Esophagus squamous epithelium (tissue), 5 donors: ENCODE results near the gene BBS12. TPM values are rescaled to one million over a fixed set of nuclear protein-coding genes. Genes with fewer than 3 reads are reported as not detected.

ENCODE experiments used
- DNase-seq: peaks from one replicate; lab custom pipeline; 2025; lab: John Stamatoyannopoulos, UW
- H3K27ac ChIP-seq, 4 donors: fragments of 200-600 bp; sonication (generic); one replicate each; pipeline ENCODE4 v1.5.1; 2016 to 2019; ENCODE audit warnings: mild to moderate bottlenecking in 1 of 4
- H3K27me3 ChIP-seq, 4 donors: fragments of 200-600 bp; sonication (generic); 1 replicate in 3 of 4; 2 replicates in 1 of 4; pipeline versions ENCODE4 v1.5.1 to v1.6.0; 2017 to 2021; ENCODE audit warnings: antibody characterized with exemption in 1 of 4
- H3K36me3 ChIP-seq, 3 donors: fragments of 200-600 bp; sonication (generic); one replicate each; pipeline ENCODE4 v1.5.1; 2016 to 2019
- H3K4me1 ChIP-seq, 3 donors: fragments of 200-600 bp; sonication (generic); one replicate each; pipeline ENCODE4 v1.5.1; 2017 to 2019
- H3K4me3 ChIP-seq, 4 donors: fragments of 200-600 bp; sonication (generic); 1 replicate in 3 of 4; 2 replicates in 1 of 4; pipeline ENCODE4 v1.5.1; 2016 to 2019; ENCODE audit warnings: mild to moderate bottlenecking in 2 of 4, moderate library complexity in 1 of 4
- H3K9me3 ChIP-seq, 3 donors: fragments of 200-600 bp; sonication (generic); one replicate each; pipeline ENCODE4 v1.5.1; 2016 to 2019
- CTCF ChIP-seq, 6 experiments: fragments of 450-650 bp in 4 of 6; fragments of 200-600 bp in 2 of 6; sonication (generic) in 2 of 6; IDR thresholded peaks; one replicate each; pipeline ENCODE4 v1.5.1; 2016 to 2019; ENCODE audit warnings: antibody characterized with exemption in 6 of 6, mild to moderate bottlenecking in 4 of 6, moderate library complexity in 4 of 6
- POLR2A ChIP-seq, 4 donors: fragments of 450-650 bp; IDR thresholded peaks; one replicate each; pipeline ENCODE4 v1.6.1; 2017; ENCODE audit warnings: antibody characterized with exemption in 4 of 4, mild to moderate bottlenecking in 4 of 4, moderate library complexity in 3 of 4
- WGBS, 2 donors: methylation state at CpG; one replicate each; pipeline ENCODE4 v1.1.5; 2018; 5-methylcytosine and 5-hydroxymethylcytosine counted together
- intact Hi-C: fragments of 100-400 bp; cut with DNase I; formaldehyde crosslinking; loops from one replicate; pipeline ENCODE4 v1.15.0; 2022
- total RNA-seq, 4 donors: library from RNA; depleted of rRNA; stranded (reverse); fragments of >200 nt; gene quantifications; one replicate each; pipeline ENCODE4 v1.1.0, GENCODE V29; 2016
- donor health status: DM: yes; HTN: yes; CAD: no.

The BBS12 gene
- total RNA-seq, 4 donors from 2014 or later = 0.49 to 2.5 (median 1.0) TPM

GRCh38 chr4:122705547-122706117, 26.9 kb upstream of the BBS12 start:
- Histone ChIP-seq H3K4me3 (no peak overlapping the region), H3K36me3 (no peaks in the 10 kb centered on the region), H3K4me1 (no peaks in the 10 kb centered on the region), H3K27me3 (peaks cover 0 to 8% (median 0%) of the 10 kb centered on the region in 4 donors), H3K27ac (no peak overlapping the region), H3K9me3 (no peaks in the 10 kb centered on the region)
- WGBS, 2 donors = 25 to 67% methylated on average over 1 of the region's 1 CpG
- intact Hi-C loops = no loop called here
- TF ChIP-seq CTCF (IDR thresholded peaks at IDR 0.05) (no peak), POLR2A (IDR thresholded peaks at IDR 0.05) (no peak)
- no peak for DNase-seq

- 78 to 88% methylated on average over 3 of the region's 3 CpGs for WGBS, 2 donors
- H3K27me3 ChIP-seq = peaks cover 0 to 8% (median 0%) of the 10 kb centered on the region in 4 donors
- intact Hi-C loops = no loop called here
- no peak overlapping the region for H3K27ac ChIP-seq
- H3K4me3 ChIP-seq = no peak overlapping the region
- no peaks in the 10 kb centered on the region for H3K36me3 ChIP-seq
- TF ChIP-seq POLR2A (IDR thresholded peaks at IDR 0.05) (no peak), CTCF (IDR thresholded peaks at IDR 0.05) (no peak)
- H3K4me1 ChIP-seq = no peaks in the 10 kb centered on the region
- no peak for DNase-seq
- no peaks in the 10 kb centered on the region for H3K9me3 ChIP-seq
Measured at GRCh38 chr4:122706511-122706910, 26.0 kb upstream of the BBS12 start.

- Histone ChIP-seq H3K27me3 (peaks cover 0 to 8% (median 0%) of the 10 kb centered on the region in 4 donors), H3K4me3 (no peak overlapping the region), H3K4me1 (no peaks in the 10 kb centered on the region), H3K36me3 (no peaks in the 10 kb centered on the region), H3K27ac (no peak overlapping the region), H3K9me3 (no peaks in the 10 kb centered on the region)
- no peak for DNase-seq
- intact Hi-C loops = no loop called here
- TF ChIP-seq POLR2A (IDR thresholded peaks at IDR 0.05) = no peak
- no peak for TF ChIP-seq CTCF (IDR thresholded peaks at IDR 0.05)
- WGBS, 2 donors = 62 to 65% methylated on average over 4 of the region's 4 CpGs
Measured at GRCh38 chr4:122707497-122707896, 25.0 kb upstream of the BBS12 start.

- intact Hi-C loops = no loop called here
- TF ChIP-seq CTCF (IDR thresholded peaks at IDR 0.05) = no peak
- TF ChIP-seq POLR2A (IDR thresholded peaks at IDR 0.05) = no peak
- Histone ChIP-seq H3K27ac (no peak overlapping the region), H3K27me3 (peaks cover 0 to 8% (median 0%) of the 10 kb centered on the region in 4 donors), H3K4me1 (no peaks in the 10 kb centered on the region), H3K4me3 (no peak overlapping the region), H3K9me3 (no peaks in the 10 kb centered on the region), H3K36me3 (no peaks in the 10 kb centered on the region)
- no peak for DNase-seq
Measured at GRCh38 chr4:122709236-122709635, 23.3 kb upstream of the BBS12 start.

GRCh38 chr4:122710434-122711308, 21.8 kb upstream of the BBS12 start:
- Histone ChIP-seq H3K36me3 (no peaks in the 10 kb centered on the region), H3K27ac (no peak overlapping the region), H3K4me1 (no peaks in the 10 kb centered on the region), H3K9me3 (no peaks in the 10 kb centered on the region), H3K27me3 (peaks cover 0 to 8% (median 0%) of the 10 kb centered on the region in 4 donors), H3K4me3 (no peak overlapping the region)
- TF ChIP-seq CTCF (IDR thresholded peaks at IDR 0.05) (no peak), POLR2A (IDR thresholded peaks at IDR 0.05) (no peak)
- WGBS, 2 donors = 33 to 44% methylated on average over 9 of the region's 9 CpGs
- no peak for DNase-seq
- intact Hi-C loops = no loop called here
